GM12878 (cell line): ENCODE results near the gene ZNF839. TPM values are rescaled to one million over a fixed set of nuclear protein-coding genes. Genes with fewer than 3 reads are reported as not detected.

Experiments
- ATAC-seq: fragments of 200-7000 bp; cut with Tn5 transposase; 3 replicates; pipeline ENCODE4 v1.9.1; 2020; ENCODE audit warnings: mild to moderate bottlenecking, moderate library complexity
- BruUV-seq: library from RNA; stranded (reverse); fragments of 400-500 nt; replicated peaks from 2 replicates; lab custom pipeline; 2021; lab: Mats Ljungman, UMichigan
- CTCF ChIA-PET: fragments of 300-600 bp; sonication (Branson Sonifier 250); formaldehyde crosslinking; extraction: SDS; loops from one replicate; lab custom pipeline; 2021; ENCODE audit warnings: inconsistent platforms; lab: Yijun Ruan, JAX
- POLR2A ChIA-PET: fragments of 350-600 bp; formaldehyde crosslinking; extraction: SDS; loops from one replicate; lab custom pipeline; 2021; ENCODE audit warnings: inconsistent platforms; lab: Charles Lee
- RAD21 ChIA-PET: fragments of 300-600 bp; sonication (Branson Sonifier 250); formaldehyde crosslinking; loops from one replicate; lab custom pipeline; 2023; ENCODE audit warnings: antibody characterized with exemption; ENCODE audit not compliant: unreplicated experiment; lab: Charles Lee
- SMC1A ChIA-PET: fragments of 300-600 bp; sonication (Branson Sonifier 250); formaldehyde crosslinking; loops from one replicate; lab custom pipeline; 2023; ENCODE audit not compliant: unreplicated experiment, uncharacterized antibody; lab: Charles Lee
- DNase-seq: peaks from one replicate; pipeline ENCODE4 v3.0.0-alpha.2; 2011; ENCODE audit warnings: low read depth, low spot score
- FAIRE-seq: peaks from 3 replicates; lab custom pipeline; 2011; peaks lifted over from hg19 to GRCh38; lab: Jason Lieb, UNC
- H2AFZ ChIP-seq: 2 replicates; pipeline ENCODE4 v1.6.0; 2011; ENCODE audit warnings: low read depth, low read length, control low read depth; ENCODE audit not compliant: control insufficient read depth
- H3K27ac ChIP-seq: 2 replicates; pipeline ENCODE4 v1.5.1; 2011; ENCODE audit warnings: control low read depth; ENCODE audit not compliant: control insufficient read depth, insufficient read depth
- H3K27me3 ChIP-seq, 2 experiments: replicated peaks in 1 of 2; 2 replicates each; pipeline versions ENCODE4 v1.6.0 to v1.6.1; 2011; ENCODE audit warnings: low read length in 1 of 2; ENCODE audit not compliant: control insufficient read depth in 2 of 2, insufficient read depth in 2 of 2
- H3K36me3 ChIP-seq, 2 experiments: 2 replicates each; pipeline ENCODE4 v1.5.1; 2011; ENCODE audit warnings: low read length in 1 of 2; ENCODE audit not compliant: control insufficient read depth in 2 of 2, insufficient read depth in 2 of 2
- H3K4me1 ChIP-seq: 2 replicates; pipeline ENCODE4 v1.6.1; 2011; ENCODE audit warnings: mild to moderate bottlenecking, low read length, moderate library complexity, mixed read lengths; ENCODE audit not compliant: control insufficient read depth, insufficient read depth
- H3K4me2 ChIP-seq: 2 replicates; pipeline ENCODE4 v1.6.0; 2011; ENCODE audit warnings: control low read depth; ENCODE audit not compliant: control insufficient read depth, insufficient read depth
- H3K4me3 ChIP-seq: fragments of 200-600 bp; sonication (generic); 2 replicates; pipeline ENCODE4 v1.5.1; 2016
- H3K79me2 ChIP-seq: 2 replicates; pipeline ENCODE4 v1.6.0; 2011; ENCODE audit warnings: low read length; ENCODE audit not compliant: control insufficient read depth, insufficient read depth
- H3K9ac ChIP-seq: 2 replicates; pipeline ENCODE4 v1.8.0; 2011; ENCODE audit warnings: low read length, control low read depth, mixed read lengths; ENCODE audit not compliant: control insufficient read depth, insufficient read depth
- H3K9me3 ChIP-seq: replicated peaks from 3 replicates; pipeline ENCODE4 v1.5.1; 2011; ENCODE audit warnings: mild to moderate bottlenecking, low read length; ENCODE audit not compliant: control insufficient read depth, insufficient read depth
- H4K20me1 ChIP-seq: 2 replicates; pipeline ENCODE4 v1.6.0; 2011; ENCODE audit not compliant: control insufficient read depth, insufficient read depth
- KAT2A ChIP-seq: conservative IDR thresholded peaks from 2 replicates; pipeline ENCODE4 v1.6.1; 2011; ENCODE audit warnings: low read depth, low read length; ENCODE audit not compliant: control insufficient read depth
- NBN ChIP-seq: fragments of 450-650 bp; IDR thresholded peaks from 2 replicates; pipeline ENCODE4 v1.6.1; 2016
- POLR2AphosphoS5 ChIP-seq: IDR thresholded peaks from 2 replicates; pipeline ENCODE4 v1.6.1; 2011; ENCODE audit warnings: mild to moderate bottlenecking, low read length, inconsistent platforms
- STAT1 ChIP-seq: fragments of 450-650 bp; conservative IDR thresholded peaks from 2 replicates; pipeline ENCODE4 v1.6.1; 2014; ENCODE audit warnings: antibody characterized with exemption, mild to moderate bottlenecking
- WGBS: methylation state at CpG from one replicate; pipeline ENCODE4 v1.1.6; 2016; ENCODE audit warnings: low lambda C conversion rate; ENCODE audit not compliant: insufficient replicate concordance, insufficient coverage; ENCODE audit errors: missing lambda C conversion rate; 5-methylcytosine and 5-hydroxymethylcytosine counted together
- in situ Hi-C: fragments of 300-500 bp; cut with MboI; formaldehyde crosslinking; loops from 9 replicates; pipeline ENCODE4 v1.14.3; 2018; ENCODE audit warnings: mixed read lengths
- intact Hi-C: fragments of 100-400 bp; cut with micrococcal nuclease; formaldehyde crosslinking; loops from one replicate; pipeline ENCODE4 v1.14.2; 2022; ENCODE audit not compliant: unreplicated experiment
- polyA plus RNA-seq, 11 experiments: library from polyadenylated mRNA; depleted of rRNA in 4 of 11; unstranded in 6 of 11; stranded (reverse) in 5 of 11; fragments of >200 nt; fragmentation: Nextera tagmentation in 4 of 11; fragmentation: Illumina TruSeq in 1 of 11; extraction: Ambion mirVana in 4 of 11; extraction: Trizol in 1 of 11; gene quantifications; 1 replicate in 1 of 11; 2 replicates in 10 of 11; pipeline versions ENCODE4 v1.2.1 to v1.2.3, GENCODE V29; 2011 to 2016; ENCODE audit warnings: inconsistent platforms in 2 of 11, missing spikeins in 2 of 11, low read depth in 1 of 11
- total RNA-seq, 4 experiments: library from RNA; depleted of rRNA in 3 of 4; stranded (reverse); fragments of >200 nt in 3 of 4; fragmentation: Illumina TruSeq in 1 of 4; extraction: Trizol in 1 of 4; gene quantifications; 2 replicates each; pipeline versions ENCODE4 v1.2.1 to v1.2.3, GENCODE V29; 2013 to 2021
- TF ChIP-seq, protein P1 (sequence below): IDR thresholded peaks from 2 replicates; pipeline ENCODE4 v1.6.1; 2011; ENCODE audit warnings: borderline replicate concordance, low read depth, mild to moderate bottlenecking, moderate library complexity, low read length; ENCODE audit not compliant: insufficient read depth, poor library complexity, severe bottlenecking
- TF ChIP-seq, protein P2 (sequence below): IDR thresholded peaks from 2 replicates; pipeline ENCODE4 v1.6.1; 2012; ENCODE audit warnings: low read depth, low read length, improper control_type of control experiment
- TF ChIP-seq, protein P3 (sequence below): fragments of 450-650 bp; IDR thresholded peaks from 2 replicates; pipeline ENCODE4 v1.6.1; 2017; ENCODE audit warnings: mild to moderate bottlenecking, low read depth, inconsistent platforms; ENCODE audit not compliant: poor library complexity, severe bottlenecking

ZNF839 gene
- total and polyA plus RNA-seq, 10 of the 15 experiments (the other 5 are each of a cell fraction or from before 2014, with no cell fraction given): 1.4 to 14.4 (median 8.6) TPM

DNA sequence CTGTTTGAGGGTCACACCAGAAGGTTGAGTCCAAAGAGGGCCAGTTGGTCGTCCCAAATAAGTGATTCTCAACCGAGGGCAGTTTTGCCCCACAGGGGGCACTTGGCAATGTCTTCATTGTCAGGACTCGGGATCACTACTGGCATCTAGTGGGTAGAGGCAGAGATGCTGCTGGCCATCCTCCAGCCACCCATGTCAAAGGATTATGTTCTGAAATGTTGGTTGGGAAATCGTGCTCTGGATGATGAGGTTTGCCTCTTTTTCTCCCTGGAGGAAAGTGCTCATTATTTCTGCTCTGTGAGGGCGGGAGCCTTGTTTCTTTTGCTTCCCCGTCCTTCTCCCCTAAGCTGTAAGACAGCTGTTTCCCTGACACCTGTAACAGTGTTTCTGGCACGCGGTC is 3.6 kb downstream of the ZNF839 start (continued):
- TF ChIP-seq, protein P1, sequence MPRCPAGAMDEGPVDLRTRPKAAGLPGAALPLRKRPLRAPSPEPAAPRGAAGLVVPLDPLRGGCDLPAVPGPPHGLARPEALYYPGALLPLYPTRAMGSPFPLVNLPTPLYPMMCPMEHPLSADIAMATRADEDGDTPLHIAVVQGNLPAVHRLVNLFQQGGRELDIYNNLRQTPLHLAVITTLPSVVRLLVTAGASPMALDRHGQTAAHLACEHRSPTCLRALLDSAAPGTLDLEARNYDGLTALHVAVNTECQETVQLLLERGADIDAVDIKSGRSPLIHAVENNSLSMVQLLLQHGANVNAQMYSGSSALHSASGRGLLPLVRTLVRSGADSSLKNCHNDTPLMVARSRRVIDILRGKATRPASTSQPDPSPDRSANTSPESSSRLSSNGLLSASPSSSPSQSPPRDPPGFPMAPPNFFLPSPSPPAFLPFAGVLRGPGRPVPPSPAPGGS: no peak
- TF ChIP-seq STAT1: no peak

DNA sequence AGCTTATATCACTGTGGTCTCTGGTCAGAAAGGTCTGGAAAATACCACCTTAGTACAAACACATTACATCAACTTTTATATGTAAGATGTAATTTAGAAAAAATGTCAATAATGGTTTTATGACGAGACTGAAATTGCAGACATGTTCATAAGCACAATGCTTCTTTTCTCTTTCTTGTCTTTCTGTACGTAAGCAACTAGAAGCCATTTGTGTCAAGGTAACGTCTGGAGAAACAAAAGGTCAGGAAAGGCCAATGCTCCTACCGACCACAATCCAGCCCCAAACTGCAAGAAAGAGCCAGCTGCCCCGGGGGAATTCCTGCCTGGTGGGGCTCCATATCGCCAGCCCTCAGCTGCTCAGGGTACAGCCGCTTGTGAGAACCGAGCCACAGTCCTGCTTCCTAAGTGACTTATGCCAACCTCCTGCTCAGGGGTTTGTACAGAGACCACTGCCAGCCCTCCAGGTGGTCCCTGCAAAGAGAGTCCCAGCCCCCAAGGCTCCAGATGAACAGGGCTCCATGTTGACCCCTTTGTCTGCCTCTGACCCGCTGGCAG is 6.3 kb downstream of the ZNF839 start:
- no peak overlapping the region for H3K4me2 ChIP-seq
- TF ChIP-seq, protein P2, sequence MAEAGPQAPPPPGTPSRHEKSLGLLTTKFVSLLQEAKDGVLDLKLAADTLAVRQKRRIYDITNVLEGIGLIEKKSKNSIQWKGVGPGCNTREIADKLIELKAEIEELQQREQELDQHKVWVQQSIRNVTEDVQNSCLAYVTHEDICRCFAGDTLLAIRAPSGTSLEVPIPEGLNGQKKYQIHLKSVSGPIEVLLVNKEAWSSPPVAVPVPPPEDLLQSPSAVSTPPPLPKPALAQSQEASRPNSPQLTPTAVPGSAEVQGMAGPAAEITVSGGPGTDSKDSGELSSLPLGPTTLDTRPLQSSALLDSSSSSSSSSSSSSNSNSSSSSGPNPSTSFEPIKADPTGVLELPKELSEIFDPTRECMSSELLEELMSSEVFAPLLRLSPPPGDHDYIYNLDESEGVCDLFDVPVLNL: no peak
- TF ChIP-seq, protein P3, sequence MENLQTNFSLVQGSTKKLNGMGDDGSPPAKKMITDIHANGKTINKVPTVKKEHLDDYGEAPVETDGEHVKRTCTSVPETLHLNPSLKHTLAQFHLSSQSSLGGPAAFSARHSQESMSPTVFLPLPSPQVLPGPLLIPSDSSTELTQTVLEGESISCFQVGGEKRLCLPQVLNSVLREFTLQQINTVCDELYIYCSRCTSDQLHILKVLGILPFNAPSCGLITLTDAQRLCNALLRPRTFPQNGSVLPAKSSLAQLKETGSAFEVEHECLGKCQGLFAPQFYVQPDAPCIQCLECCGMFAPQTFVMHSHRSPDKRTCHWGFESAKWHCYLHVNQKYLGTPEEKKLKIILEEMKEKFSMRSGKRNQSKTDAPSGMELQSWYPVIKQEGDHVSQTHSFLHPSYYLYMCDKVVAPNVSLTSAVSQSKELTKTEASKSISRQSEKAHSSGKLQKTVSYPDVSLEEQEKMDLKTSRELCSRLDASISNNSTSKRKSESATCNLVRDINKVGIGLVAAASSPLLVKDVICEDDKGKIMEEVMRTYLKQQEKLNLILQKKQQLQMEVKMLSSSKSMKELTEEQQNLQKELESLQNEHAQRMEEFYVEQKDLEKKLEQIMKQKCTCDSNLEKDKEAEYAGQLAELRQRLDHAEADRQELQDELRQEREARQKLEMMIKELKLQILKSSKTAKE: no peak
- TF ChIP-seq POLR2AphosphoS5: no peak
- no peak for TF ChIP-seq NBN
- TF ChIP-seq KAT2A: no peak
- TF ChIP-seq, all 136 proteins: peak for 0
- DNase-seq (no peak), ATAC-seq (no peak), FAIRE-seq (no peak)
- intact Hi-C loops: no loop called here
- Histone ChIP-seq H3K27ac (no peak overlapping the region), H3K27me3 (no peaks in the 10 kb centered on the region), H4K20me1 (no peaks in the 10 kb centered on the region), H3K9me3 (no peaks in the 10 kb centered on the region), H3K79me2 (peaks cover 1% of the 10 kb centered on the region; the same call in 1 of the 2 replicates), H3K36me3 (peaks cover 0 to 3% of the 10 kb centered on the region in 2 experiments; a peak in 1 of 4 replicates), H2AFZ (no peak overlapping the region), H3K9ac (no peak overlapping the region), H3K4me1 (peaks cover 2% of the 10 kb centered on the region; the same call in 1 of the 2 replicates), H3K4me3 (no peak overlapping the region)
- POLR2A ChIA-PET: interaction anchor here (0.5 to 0.7 kb wide), 2 partner anchors 83 to 281 kb away, joined by 4 to 5 read pairs; no protein-coding TSS in a partner anchor
- RAD21 ChIA-PET: no interaction called here
- SMC1A ChIA-PET: no interaction called here
- BruUV-seq: no TSS peak
- WGBS: 88% methylated on average over 9 of the region's 9 CpGs
- in situ Hi-C loops: no loop called here
- CTCF ChIA-PET: no interaction called here
